Measurements from ENCODE around the gene NCK2. TPM values are rescaled to one million over a fixed set of nuclear protein-coding genes. Genes with fewer than 3 reads are reported as not detected.

NCK2 gene
- total RNA-seq, 1 experiment from 2014 or later = 26.7 TPM

- H3K9me3 ChIP-seq (ENCODE audit: control insufficient read depth in 1 of 2, insufficient read depth in 1 of 2, low read depth in 1 of 2, low read length in 2 of 2) = no peaks in the 10 kb centered on the region
- TF ChIP-seq EZH2 (IDR thresholded peaks at IDR 0.05) (no peak), ZNF274 (IDR thresholded peaks at IDR 0.05; ENCODE audit: low read depth, low read length) (no peak), FOSL1 (IDR thresholded peaks at IDR 0.05; ENCODE audit: low read depth) (no peak), ZFX (IDR thresholded peaks at IDR 0.05) (no peak)
- ChIA-PET CTCF (no interaction called here), RAD21 (ENCODE audit: low non-redundant PET in 1 of 2, low total read pairs in 2 of 2, uncharacterized antibody in 2 of 2, unreplicated experiment in 2 of 2) (no interaction called here), POLR2A (no interaction called here)
- H3K36me3 ChIP-seq (ENCODE audit: control insufficient read depth in 1 of 2, insufficient read depth in 2 of 2, low read length in 2 of 2) = no peaks in the 10 kb centered on the region
- no peak overlapping the region for H3K4me2 ChIP-seq (ENCODE audit: low read length)
- no peak overlapping the region for H3K4me3 ChIP-seq (replicated peaks in 1 of 2; ENCODE audit: low read depth in 1 of 2, low read length in 2 of 2)
- H4K20me1 ChIP-seq (ENCODE audit: insufficient read depth) = no peaks in the 10 kb centered on the region
- no peaks in the 10 kb centered on the region for H3K9me2 ChIP-seq (ENCODE audit: insufficient read depth)
- H3K9ac ChIP-seq (ENCODE audit: low read length) = no peak overlapping the region
- intact Hi-C loops (cut with micrococcal nuclease) = no loop called here
- H3K27ac ChIP-seq (ENCODE audit: low read depth, low read length) = no peak overlapping the region
- peaks cover 6% of the 10 kb centered on the region; the same call in 1 of the 2 replicates for H3K79me2 ChIP-seq (ENCODE audit: insufficient read depth, low read length)
- peaks cover 0 to 7% of the 10 kb centered on the region in 2 experiments; a peak in 1 of 4 replicates for H3K4me1 ChIP-seq (ENCODE audit: control insufficient read depth in 1 of 2, insufficient read depth in 2 of 2, low read length in 2 of 2)
- BruUV-seq (replicated peaks) = no TSS peak
- no peak overlapping the region for H2AFZ ChIP-seq (ENCODE audit: low read depth, low read length, poor library complexity, severe bottlenecking)
- no peaks in the 10 kb centered on the region for H3K27me3 ChIP-seq (ENCODE audit: insufficient read depth, low read length)
- no peak for DNase-seq (ENCODE audit: low read depth, low spot score)
- ATAC-seq = no peak
Measured at GRCh38 chr2:105867587-105867986, 122.9 kb downstream of the NCK2 start.

DNA sequence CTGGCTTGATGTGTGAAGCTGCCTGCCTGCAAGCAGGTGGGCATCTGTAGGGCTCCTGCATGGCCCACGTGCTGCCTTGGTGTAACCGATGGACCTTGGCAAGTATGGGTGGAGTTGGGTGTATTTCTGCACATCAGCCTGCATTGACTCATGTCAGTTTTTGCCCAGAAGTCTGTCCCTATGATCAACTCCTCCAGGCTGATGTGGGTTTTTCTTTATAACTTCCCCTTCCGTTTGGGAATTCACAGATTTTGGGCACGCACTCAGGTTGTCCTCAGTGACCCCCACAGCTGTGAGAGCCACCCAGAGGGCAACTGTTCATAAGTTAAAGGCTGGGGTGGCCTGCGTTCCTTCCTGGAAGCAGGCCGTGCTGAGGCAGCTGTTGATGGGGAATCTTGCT, 123.3 kb downstream of the NCK2 start:
- Histone ChIP-seq H4K20me1 (ENCODE audit: insufficient read depth) (no peaks in the 10 kb centered on the region), H3K27me3 (ENCODE audit: insufficient read depth, low read length) (no peaks in the 10 kb centered on the region), H3K79me2 (ENCODE audit: insufficient read depth, low read length) (peaks cover 6% of the 10 kb centered on the region; the same call in 1 of the 2 replicates), H3K4me1 (ENCODE audit: control insufficient read depth in 1 of 2, insufficient read depth in 2 of 2, low read length in 2 of 2) (peaks cover 0 to 7% of the 10 kb centered on the region in 2 experiments; a peak in 1 of 4 replicates), H3K36me3 (ENCODE audit: control insufficient read depth in 1 of 2, insufficient read depth in 2 of 2, low read length in 2 of 2) (no peaks in the 10 kb centered on the region), H3K9me3 (ENCODE audit: control insufficient read depth in 1 of 2, insufficient read depth in 1 of 2, low read depth in 1 of 2, low read length in 2 of 2) (no peaks in the 10 kb centered on the region), H3K4me3 (replicated peaks in 1 of 2; ENCODE audit: low read depth in 1 of 2, low read length in 2 of 2) (no peak overlapping the region), H3K9ac (ENCODE audit: low read length) (no peak overlapping the region), H3K27ac (ENCODE audit: low read depth, low read length) (no peak overlapping the region), H3K4me2 (ENCODE audit: low read length) (no peak overlapping the region), H2AFZ (ENCODE audit: low read depth, low read length, poor library complexity, severe bottlenecking) (no peak overlapping the region), H3K9me2 (ENCODE audit: insufficient read depth) (no peaks in the 10 kb centered on the region)
- no TSS peak for BruUV-seq (replicated peaks)
- CTCF ChIA-PET = no interaction called here
- TF ChIP-seq FOSL1 (IDR thresholded peaks at IDR 0.05; ENCODE audit: low read depth) (no peak), CEBPB (IDR thresholded peaks at IDR 0.05; ENCODE audit: low read depth) (no peak), ZNF274 (IDR thresholded peaks at IDR 0.05; ENCODE audit: low read depth, low read length) (no peak), SRF (IDR thresholded peaks at IDR 0.05; ENCODE audit: low read depth) (no peak), TCF7L2 (IDR thresholded peaks at IDR 0.05; ENCODE audit: borderline replicate concordance, extremely low read depth, insufficient read depth, insufficient read length) (no peak), ELF1 (IDR thresholded peaks at IDR 0.05; ENCODE audit: borderline replicate concordance, low read depth) (no peak), RAD21 (IDR thresholded peaks at IDR 0.05; ENCODE audit: low read depth) (no peak), SP1 (IDR thresholded peaks at IDR 0.05; ENCODE audit: low read depth) (no peak), SIN3A (IDR thresholded peaks at IDR 0.05; ENCODE audit: low read depth) (no peak)
- TF ChIP-seq, protein P1, sequence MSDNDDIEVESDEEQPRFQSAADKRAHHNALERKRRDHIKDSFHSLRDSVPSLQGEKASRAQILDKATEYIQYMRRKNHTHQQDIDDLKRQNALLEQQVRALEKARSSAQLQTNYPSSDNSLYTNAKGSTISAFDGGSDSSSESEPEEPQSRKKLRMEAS (IDR thresholded peaks at IDR 0.05) = no peak
- TF ChIP-seq, protein P2, sequence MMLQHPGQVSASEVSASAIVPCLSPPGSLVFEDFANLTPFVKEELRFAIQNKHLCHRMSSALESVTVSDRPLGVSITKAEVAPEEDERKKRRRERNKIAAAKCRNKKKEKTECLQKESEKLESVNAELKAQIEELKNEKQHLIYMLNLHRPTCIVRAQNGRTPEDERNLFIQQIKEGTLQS (IDR thresholded peaks at IDR 0.05) = no peak
- TF ChIP-seq, protein P3, sequence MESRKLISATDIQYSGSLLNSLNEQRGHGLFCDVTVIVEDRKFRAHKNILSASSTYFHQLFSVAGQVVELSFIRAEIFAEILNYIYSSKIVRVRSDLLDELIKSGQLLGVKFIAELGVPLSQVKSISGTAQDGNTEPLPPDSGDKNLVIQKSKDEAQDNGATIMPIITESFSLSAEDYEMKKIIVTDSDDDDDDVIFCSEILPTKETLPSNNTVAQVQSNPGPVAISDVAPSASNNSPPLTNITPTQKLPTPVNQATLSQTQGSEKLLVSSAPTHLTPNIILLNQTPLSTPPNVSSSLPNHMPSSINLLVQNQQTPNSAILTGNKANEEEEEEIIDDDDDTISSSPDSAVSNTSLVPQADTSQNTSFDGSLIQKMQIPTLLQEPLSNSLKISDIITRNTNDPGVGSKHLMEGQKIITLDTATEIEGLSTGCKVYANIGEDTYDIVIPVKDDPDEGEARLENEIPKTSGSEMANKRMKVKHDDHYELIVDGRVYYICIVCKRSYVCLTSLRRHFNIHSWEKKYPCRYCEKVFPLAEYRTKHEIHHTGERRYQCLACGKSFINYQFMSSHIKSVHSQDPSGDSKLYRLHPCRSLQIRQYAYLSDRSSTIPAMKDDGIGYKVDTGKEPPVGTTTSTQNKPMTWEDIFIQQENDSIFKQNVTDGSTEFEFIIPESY (IDR thresholded peaks at IDR 0.05; ENCODE audit: extremely low read depth, insufficient replicate concordance, low read length) = no peak
- intact Hi-C loops (cut with micrococcal nuclease) = no loop called here
- POLR2A ChIA-PET = no interaction called here
- ATAC-seq = no peak
- RAD21 ChIA-PET (ENCODE audit: low non-redundant PET in 1 of 2, low total read pairs in 2 of 2, uncharacterized antibody in 2 of 2, unreplicated experiment in 2 of 2) = no interaction called here
- DNase-seq (ENCODE audit: low read depth, low spot score) = no peak
